Measurements from ENCODE around the gene MCUB. TPM values are rescaled to one million over a fixed set of nuclear protein-coding genes. Genes with fewer than 3 reads are reported as not detected.

The MCUB gene
- total and polyA plus RNA-seq, 2 donors (not counting 3 experiments of a cell fraction or from before 2014, with no cell fraction given), result 32.5 to 53.8 TPM

GRCh38 chr4:109673303-109673702, 113.3 kb downstream of the MCUB start:
- no peaks in the 10 kb centered on the region for H3K27me3 ChIP-seq (ENCODE audit: control insufficient read depth in 2 of 2, insufficient read depth in 2 of 2, low read length in 2 of 2)
- no peak overlapping the region for H3K4me3 ChIP-seq (replicated peaks in 1 of 3; ENCODE audit: insufficient read depth in 1 of 3, low read depth in 1 of 3, low read length in 3 of 3)
- POLR2A ChIA-PET, result no interaction called here
- intact Hi-C loops (cut with micrococcal nuclease), result no loop called here
- no peaks in the 10 kb centered on the region for H3K9me1 ChIP-seq (replicated peaks; ENCODE audit: control insufficient read depth, extremely low read depth, insufficient read depth, low read length)
- H3K79me2 ChIP-seq (ENCODE audit: control insufficient read depth, insufficient read depth, low read length), result no peaks in the 10 kb centered on the region
- DNase-seq (ENCODE audit: low read depth, low spot score) (no peak), FAIRE-seq (no peak)
- TF ChIP-seq JUN (IDR thresholded peaks at IDR 0.05; ENCODE audit: borderline replicate concordance, insufficient read depth, insufficient read length, low read depth), result no peak
- no peak for TF ChIP-seq GATA2 (IDR thresholded peaks at IDR 0.05; ENCODE audit: insufficient read depth, insufficient read length, low read depth, low read length)
- TF ChIP-seq FOS (IDR thresholded peaks at IDR 0.05; ENCODE audit: borderline replicate concordance, insufficient read depth, low read length), result no peak
- TF ChIP-seq EZH2 (IDR thresholded peaks at IDR 0.05; ENCODE audit: borderline replicate concordance, low read depth, low read length, severe bottlenecking), result no peak
- no peak for TF ChIP-seq CTCF (IDR thresholded peaks at IDR 0.05; ENCODE audit: extremely low read depth in 1 of 2, insufficient read depth in 1 of 2, low read depth in 1 of 2, low read length in 2 of 2)
- TF ChIP-seq, protein P1, sequence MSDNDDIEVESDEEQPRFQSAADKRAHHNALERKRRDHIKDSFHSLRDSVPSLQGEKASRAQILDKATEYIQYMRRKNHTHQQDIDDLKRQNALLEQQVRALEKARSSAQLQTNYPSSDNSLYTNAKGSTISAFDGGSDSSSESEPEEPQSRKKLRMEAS (IDR thresholded peaks at IDR 0.05; ENCODE audit: insufficient read depth, insufficient read length), result no peak
- no peak for TF ChIP-seq MYC (IDR thresholded peaks at IDR 0.05; ENCODE audit: low read depth, low read length)
- no peak for TF ChIP-seq POLR2A (IDR thresholded peaks at IDR 0.05; ENCODE audit: low read depth, low read length)
- TF ChIP-seq POLR2AphosphoS5 (IDR thresholded peaks at IDR 0.05; ENCODE audit: insufficient read depth, low read depth, low read length), result no peak
- no peaks in the 10 kb centered on the region for H3K36me3 ChIP-seq (ENCODE audit: control insufficient read depth in 2 of 2, extremely low read depth in 1 of 2, insufficient read depth in 2 of 2, low read length in 2 of 2)
- dilution Hi-C loops (cut with MboI; ENCODE audit: extremely low pct_ligation_motif_present, low sequenced_read_pairs), result no loop called here
- no peaks in the 10 kb centered on the region for H3K9me3 ChIP-seq (replicated peaks; ENCODE audit: control insufficient read depth, insufficient read depth, low read length)
- H3K9ac ChIP-seq (replicated peaks; ENCODE audit: extremely low read depth, insufficient read depth, low read length), result no peak overlapping the region
- H4K20me1 ChIP-seq (replicated peaks; ENCODE audit: control insufficient read depth, extremely low read depth, insufficient read depth, low read length), result no peaks in the 10 kb centered on the region
- CTCF ChIA-PET, result no interaction called here
- BruUV-seq (replicated peaks), result no TSS peak
- H2AFZ ChIP-seq (ENCODE audit: low read depth, low read length), result no peak overlapping the region
- H3K4me1 ChIP-seq (ENCODE audit: control insufficient read depth, extremely low read depth, insufficient read depth, low read length), result no peaks in the 10 kb centered on the region
- H3K27ac ChIP-seq (ENCODE audit: insufficient read depth, low read depth, low read length), result no peak overlapping the region
- H3K4me2 ChIP-seq (ENCODE audit: insufficient read depth, low read length), result no peak overlapping the region

Data from endothelial cell of umbilical vein (primary cell).